Measurements from ENCODE around the gene DPP6.

DPP6 gene

DNA sequence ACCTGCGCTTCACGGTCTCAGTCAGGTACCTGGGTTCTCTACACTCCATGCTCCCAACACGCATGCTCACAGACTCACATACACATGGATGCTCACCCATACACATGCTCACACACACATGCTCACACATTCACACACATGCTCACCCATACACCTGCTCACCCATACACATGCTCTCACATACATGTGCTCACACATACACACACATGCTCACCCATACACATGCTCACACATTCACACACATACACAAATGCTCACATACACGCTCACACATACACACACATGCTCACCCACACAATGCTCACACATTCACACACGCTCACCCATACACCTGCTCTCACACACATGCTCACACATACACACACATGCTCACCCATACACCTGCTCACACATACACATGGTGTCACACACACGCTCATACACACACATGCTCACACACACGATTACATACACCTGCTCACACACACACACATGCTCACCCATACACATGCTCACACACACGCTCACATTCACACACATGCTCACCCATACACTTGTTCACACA, 830.8 kb downstream of the DPP6 start:
- H3K4me3 ChIP-seq (ENCODE audit: low read length): no peak overlapping the region
- no peak for DNase-seq (ENCODE audit: low read depth, low spot score)

DNA sequence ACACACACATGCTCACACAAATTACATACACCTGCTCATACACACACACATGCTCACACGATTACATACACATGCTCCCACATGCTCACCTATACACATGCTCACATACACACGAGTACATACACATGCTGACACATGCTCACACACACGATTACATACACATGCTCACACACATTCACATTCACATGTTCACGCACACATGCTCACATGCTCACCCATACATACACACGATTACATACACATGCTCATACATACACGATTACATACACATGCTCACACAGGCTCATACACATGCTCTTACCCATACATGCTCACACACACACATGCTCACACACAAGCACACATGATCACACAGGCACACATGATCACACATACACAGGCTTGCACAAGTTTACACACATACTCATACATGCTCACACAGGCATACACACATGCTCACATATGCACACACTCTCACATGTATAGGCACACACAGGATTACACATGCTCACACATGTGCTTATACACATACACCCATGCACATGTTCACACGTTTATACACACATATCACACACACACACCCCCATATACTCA, 832.2 kb downstream of the DPP6 start:
- H3K4me3 ChIP-seq (ENCODE audit: low read length): no peak overlapping the region
- no peak for DNase-seq (ENCODE audit: low read depth, low spot score)

DNA sequence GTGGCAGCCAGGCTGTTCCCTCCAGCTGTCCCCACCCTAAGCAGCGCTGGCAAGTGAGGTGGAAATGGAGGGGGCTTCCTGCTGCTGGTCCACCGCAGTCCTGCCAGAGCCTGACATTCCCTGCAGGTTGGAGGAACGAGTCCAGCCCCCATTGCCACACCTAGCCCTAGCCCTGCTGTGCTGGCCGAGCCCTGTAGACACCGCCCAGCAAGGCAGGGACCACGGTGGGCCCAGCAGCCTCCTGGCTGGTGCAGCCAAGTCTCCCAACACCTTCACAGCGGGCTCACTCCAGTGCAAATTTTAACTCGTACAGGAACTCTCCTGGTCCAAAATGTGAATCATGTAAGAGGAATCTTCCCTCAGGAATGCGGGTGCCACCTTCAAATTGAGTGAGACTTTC, 834.4 kb downstream of the DPP6 start:
- no peak for DNase-seq (ENCODE audit: low read depth, low spot score)
- no peak overlapping the region for H3K4me3 ChIP-seq (ENCODE audit: low read length)

DNA sequence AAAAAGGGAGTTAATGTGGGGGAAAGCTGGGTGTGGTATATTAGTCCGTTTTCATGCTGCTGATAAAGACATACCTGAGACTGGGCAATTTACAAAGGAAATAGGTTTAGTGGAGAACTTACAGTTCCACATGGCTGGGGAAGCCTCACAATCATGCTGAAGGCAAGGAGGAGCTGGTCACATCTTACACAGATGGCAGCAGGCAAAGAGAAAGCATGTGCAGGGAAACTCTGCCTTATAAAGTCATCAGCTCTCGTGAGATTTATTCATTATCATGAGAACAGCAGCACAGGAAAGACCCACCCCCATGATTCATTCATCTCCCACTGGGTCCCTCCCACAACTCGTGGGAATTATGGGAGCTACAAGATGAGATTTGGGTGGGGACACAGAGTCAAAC, 836.5 kb downstream of the DPP6 start:
- H3K4me3 ChIP-seq (ENCODE audit: low read length): no peak overlapping the region
- DNase-seq (ENCODE audit: low read depth, low spot score): no peak

DNA sequence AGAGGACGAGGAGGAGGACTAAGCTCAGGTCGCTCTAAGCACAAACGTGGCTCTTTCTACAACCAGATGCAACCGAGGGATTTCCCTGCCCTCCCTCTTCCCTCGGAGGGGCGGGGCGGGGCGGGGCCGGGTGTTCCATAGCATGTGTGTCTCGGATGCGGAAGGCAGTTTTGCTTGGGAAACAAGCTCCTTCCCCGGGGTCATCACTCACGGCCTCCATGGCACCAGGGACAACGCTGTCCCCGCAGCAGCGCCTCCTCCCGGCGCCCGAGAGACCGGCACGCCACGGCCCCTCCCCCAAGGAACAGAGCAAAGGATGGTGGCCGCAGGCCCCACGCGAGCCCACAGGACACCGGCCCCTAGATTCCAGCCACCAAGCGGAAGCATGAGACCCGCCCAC, 840.3 kb downstream of the DPP6 start:
- DNase-seq (ENCODE audit: low read depth, low spot score): no peak
- no peak overlapping the region for H3K4me3 ChIP-seq (ENCODE audit: low read length)

DNA sequence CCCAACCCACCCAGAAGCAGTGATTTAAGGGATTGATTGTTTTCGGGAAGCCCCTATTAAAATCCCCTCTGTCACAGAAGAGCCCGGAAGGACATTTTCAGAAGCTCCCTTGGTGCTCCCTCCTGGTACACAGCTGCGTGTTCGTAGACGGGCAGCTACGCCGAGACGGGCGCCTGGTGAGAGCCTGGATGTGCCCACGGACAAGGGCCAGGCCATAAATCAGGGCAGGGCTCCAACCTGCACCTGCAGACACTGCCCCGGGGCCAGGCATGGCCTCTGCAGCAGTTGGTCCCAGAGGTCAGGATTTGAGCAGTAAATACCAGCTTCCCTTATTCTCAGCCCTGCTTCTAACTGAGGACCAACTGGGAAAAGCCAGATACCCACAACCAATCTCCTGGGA, 843.9 kb downstream of the DPP6 start:
- H3K4me3 ChIP-seq (ENCODE audit: low read length): no peak overlapping the region
- no peak for DNase-seq (ENCODE audit: low read depth, low spot score)

DNA sequence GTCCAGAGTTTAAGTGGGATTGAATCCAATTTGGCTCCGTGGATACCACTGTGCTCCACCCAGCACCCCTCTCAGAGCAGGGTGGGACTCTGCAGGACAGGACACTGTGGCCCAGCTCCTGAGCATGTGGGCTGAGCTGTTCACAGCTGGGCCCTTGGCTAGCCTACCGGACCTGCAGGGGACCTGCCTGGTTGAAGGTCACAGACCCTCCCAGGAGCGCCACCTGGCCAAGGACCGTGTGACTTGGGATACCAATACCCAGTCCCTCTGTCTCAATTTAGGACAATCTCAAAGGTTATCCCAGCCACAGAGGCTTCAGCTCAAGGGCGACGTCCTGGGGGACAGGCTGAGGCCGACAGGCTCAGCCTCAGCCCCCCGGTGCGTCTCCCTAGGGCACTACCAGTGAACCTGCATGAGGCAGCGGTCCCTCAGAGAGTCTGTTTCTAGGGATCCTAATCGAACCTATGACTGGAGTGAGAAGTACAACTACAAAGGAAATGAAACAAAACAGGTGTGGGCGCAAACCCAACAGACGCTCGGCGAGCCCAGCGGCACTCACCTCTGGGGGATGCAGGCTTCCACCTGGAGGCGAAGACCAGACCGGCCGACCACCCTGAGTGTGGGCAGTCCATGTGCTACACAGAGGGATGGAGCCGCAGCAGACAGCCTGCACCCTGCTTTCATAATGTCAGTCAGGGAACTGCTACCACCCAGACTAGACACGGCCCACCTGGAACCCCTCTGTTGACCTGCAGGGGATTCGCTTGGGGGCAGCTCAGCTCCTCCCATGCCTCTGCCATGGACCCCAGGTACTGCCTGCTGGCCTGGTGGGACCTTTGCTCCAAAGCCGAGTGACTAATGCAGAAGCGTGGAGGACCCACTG, 847.0 kb downstream of the DPP6 start:
- DNase-seq (ENCODE audit: low read depth, low spot score): no peak

DNA sequence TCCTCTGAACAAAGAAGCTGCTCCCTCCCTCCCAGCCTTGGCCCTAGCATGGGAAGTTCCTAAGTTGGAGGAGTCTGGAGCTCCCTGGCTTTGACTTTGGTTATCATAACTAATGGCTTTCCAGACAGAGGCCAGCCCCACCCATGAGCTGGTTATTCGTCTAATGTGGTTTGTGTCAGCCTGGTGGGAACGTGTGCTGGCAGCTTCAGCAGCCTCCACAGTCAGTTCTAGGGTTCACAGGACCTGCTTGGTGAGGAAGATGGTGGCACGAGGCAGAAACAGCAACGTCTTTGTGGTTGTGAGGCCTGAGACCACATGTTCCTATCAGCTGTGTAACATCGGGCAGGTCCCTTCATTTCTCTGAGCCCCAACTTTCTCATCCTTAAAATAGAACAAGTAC, 847.7 kb downstream of the DPP6 start:
- DNase-seq (ENCODE audit: low read depth, low spot score): peak; percentile 85
- no peak overlapping the region; the same call in 1 of the 2 replicates for H3K4me3 ChIP-seq (ENCODE audit: low read length)

More for the DNA sequence above, 847.0 kb downstream of the DPP6 start:
- no peak overlapping the region for H3K4me3 ChIP-seq (ENCODE audit: low read length)

DNA sequence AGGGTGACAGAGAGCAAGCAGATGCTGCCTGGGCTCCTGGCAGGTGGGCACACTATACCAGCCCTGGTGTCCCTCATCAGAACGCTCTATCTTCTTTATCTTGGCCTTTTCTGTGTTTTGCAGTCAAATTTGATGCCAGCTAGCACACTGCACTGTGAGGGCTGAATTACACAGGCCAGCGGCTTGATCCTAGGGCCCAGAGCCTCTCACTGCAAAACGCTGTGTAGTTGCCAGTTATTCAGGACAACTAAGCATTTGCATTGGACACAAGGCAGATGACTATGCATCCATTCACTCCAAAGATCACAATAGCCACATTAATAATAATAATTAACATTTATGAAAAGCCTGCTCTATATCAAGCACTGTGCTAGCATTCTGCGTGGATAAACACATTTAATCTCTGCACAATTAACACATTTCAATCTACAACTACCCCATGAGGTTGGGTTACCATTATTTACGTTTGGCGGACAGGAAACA, 850.4 kb downstream of the DPP6 start:
- no peak for DNase-seq (ENCODE audit: low read depth, low spot score)

DNA sequence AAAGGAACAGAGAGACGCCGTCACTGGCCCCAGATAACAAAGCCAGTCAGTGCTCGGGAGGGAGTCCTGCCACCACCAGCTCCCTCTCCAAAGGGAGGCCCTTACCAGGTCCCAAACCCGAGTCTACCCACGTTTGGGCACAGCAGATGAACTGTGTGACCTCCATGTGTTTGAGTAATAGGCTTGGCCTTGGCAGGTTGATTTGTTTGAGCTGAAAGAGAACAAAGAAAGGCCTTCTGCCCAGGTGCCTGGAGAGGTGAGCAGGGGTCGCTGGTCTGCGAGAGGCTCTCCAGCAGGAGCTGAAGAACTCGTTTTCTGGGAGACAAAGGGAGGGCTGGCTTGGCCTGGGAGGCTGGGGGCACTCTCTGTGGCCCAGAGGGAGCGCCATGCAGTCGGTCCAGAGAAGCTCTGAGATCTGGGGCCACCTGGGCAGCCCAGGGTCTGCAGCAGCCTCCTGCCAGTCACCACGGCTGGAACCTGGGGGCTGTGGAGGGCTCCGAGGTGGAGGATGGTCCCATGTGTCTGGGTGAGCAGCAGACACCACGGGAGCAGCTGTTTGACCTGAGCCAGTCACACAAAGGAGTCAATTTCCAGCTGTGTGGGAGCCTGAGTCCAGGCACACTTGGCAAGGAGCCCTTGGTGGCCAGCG, 851.0 kb downstream of the DPP6 start:
- no peak overlapping the region for H3K4me3 ChIP-seq (ENCODE audit: low read length)
- DNase-seq (ENCODE audit: low read depth, low spot score): no peak

More for the DNA sequence above, 850.4 kb downstream of the DPP6 start:
- no peak overlapping the region for H3K4me3 ChIP-seq (ENCODE audit: low read length)

DNA sequence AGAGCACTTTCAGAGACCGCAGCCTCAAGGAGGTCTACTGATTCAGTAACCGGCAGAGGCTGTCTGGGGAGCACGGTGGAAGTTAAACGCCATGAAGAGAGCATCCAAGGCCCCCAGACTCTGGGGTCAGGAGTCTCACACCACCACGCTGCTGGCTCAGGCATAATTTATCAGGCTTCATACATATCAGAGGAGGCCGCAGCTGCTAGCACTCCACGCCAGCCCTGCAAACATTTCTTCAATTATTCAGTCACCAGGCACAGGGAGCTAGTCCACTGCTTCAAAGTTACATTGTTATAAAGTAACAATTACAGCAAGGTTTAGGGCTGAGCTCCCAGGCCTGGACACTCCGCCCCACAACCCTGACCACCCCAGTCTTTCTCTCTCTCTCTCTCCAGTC, 852.9 kb downstream of the DPP6 start:
- no peak overlapping the region for H3K4me3 ChIP-seq (ENCODE audit: low read length)
- DNase-seq (ENCODE audit: low read depth, low spot score): no peak

DNA sequence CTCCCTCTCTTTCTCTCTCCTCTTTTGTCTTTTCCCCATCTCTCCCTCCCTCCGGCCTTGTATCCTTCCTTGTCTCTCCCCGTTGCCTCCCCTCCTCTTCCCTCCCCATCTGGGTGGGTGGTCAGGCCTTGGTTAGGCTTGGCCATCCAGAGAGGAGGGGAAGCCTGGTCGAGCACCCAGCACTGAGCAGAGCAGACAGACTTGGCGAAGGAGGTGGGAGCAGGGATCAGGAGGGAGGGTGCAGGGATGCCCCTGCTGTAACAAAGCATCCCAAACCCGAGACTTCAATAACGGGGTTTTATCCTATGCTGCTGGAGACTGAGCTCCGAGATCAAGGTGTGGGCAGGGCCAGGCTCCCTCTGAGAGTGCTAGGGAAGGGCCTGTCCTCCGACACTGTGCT, 853.4 kb downstream of the DPP6 start:
- DNase-seq (ENCODE audit: low read depth, low spot score): no peak
- no peak overlapping the region for H3K4me3 ChIP-seq (ENCODE audit: low read length)

DNA sequence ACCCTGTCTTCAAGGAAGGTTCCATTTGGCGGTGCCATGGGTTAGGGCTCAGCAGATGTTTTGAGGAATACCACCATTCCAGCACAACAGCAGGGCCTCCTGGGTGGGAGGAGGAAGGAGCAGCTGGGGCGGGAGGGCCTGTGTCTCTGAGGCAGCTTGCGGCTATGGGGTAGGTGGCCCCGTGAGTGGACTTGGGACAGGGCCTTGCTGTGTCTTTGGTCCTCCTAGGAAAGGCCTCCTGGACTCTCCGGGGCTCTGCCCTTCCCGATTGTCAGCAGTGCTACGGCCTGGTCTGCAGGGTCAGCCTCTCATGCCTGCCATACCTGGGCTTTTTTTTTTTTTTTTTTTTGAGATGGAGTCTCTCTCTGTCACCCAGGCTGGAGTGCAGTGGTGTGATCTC, 854.0 kb downstream of the DPP6 start:
- no peak for DNase-seq (ENCODE audit: low read depth, low spot score)
- H3K4me3 ChIP-seq (ENCODE audit: low read length): no peak overlapping the region

DNA sequence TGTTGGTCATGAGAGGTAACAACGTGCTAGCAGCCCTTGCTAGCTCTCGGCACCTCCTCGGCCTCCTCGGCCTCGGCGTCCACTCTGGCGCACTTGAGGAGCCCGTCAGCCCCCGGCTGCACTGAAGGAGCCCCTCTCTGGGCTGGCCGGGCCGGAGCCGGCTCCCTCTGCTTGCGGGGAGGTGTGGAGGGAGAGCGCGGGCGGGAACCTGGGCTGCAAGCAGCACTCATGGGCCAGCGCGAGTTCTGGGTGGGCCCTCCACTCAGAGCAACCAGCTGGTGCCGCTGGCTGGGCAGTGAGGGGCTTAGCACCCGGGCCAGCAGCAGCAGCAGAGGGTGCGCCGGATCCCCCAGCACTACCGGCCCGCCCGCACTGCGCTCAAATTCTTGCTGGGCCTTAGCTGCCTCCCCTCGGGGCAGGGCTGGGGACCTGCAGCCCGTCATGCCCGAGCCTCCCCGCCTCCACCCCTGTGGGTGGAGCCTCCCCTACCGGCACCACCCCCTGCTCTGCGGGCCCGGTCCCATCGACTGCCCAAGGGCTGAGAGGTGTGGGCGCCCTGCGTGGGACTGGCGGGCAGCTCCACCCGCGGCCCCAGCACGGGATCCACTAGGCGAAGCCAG, 854.6 kb downstream of the DPP6 start:
- no peak for DNase-seq (ENCODE audit: low read depth, low spot score)
- no peak overlapping the region for H3K4me3 ChIP-seq (ENCODE audit: low read length)

DNA sequence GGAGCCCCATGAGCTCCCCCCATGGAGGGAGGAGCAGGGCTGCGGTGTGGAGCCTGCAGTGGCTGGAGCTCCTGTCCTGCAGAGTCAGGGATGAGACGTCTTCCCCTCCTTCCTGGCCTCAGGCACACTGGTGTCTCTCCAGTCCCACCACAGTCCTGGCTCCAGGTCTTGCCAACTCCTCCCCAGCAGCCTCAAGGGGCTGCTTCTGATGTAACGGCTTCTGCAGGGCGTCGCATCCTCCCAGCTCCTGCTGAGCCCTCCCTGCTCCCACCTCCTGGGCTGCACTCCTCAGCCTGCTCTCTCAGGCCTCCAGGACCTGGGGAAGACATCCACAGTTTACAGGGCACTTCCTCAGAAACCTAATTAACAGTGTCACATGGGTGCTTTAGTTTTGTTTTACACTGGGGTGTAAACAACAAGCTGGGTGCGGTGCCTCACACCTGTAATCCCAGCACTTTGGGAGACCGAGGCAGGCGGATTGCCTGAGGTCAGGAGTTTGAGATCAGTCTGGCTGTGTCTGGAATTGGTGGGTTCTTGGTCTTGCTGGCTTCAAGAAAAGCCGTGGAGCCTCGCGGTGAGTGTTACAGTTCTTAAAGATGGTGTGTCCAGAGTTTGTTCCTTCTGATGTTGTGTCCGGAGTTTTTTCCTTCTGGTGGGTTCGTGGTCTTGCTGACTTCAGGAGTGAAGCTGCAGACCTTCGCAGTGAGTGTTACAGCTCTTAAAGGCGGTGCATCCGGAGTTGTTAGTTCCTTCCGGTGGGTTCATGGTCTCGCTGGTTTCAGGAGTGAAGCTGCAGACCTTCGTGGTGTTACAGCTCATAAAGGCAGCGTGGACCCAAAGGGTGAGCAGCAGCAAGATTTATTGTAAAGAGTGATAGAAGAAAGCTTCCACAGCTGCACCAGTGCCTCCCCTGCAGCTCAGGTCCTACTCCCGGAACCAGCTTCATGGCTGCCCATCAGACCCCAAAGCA, 855.7 kb downstream of the DPP6 start:
- DNase-seq (ENCODE audit: low read depth, low spot score): peak; percentile 52
- H3K4me3 ChIP-seq (ENCODE audit: low read length): peak overlapping the region; percentile 34

DNA sequence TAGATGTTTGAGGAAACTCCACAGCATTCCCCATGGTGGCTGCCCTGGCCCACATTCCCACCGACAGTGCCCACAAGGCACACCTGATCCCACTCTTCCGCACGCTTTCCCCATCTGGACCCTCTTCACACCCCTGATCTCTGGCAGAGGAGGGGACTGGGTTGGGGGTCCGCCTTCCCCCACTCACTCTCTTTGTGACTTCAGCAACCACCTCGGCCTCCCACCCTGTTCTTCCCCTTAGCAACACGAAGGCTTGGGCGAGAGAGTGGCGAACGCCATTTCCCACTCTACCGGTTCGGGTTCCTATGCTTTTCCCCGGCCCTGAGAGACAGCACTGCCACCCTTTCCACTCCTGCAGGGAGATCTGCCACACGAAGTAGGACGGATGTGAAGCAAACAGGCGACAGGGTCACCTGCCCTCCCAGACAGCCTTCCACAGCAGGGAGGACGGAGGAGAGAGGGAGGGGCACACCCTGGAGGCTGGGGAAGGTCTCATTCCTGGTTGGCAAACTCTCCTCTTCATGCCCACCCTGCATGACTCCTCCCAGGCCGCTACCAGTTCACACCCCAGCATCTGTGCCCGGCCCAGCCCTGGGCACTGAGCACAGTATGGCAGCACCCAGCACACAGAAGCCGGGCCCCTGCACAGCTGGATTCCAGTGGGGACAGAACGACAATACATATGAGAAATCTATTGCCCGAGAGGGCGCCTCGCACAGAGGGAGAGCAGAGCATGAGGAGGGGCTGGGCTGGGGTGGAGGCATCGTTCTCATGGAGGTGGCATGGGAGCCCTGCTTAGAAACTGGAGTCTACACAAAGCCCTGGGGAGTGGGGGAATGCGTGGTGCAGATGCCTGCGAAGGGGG, 857.3 kb downstream of the DPP6 start:
- no peak overlapping the region for H3K4me3 ChIP-seq (ENCODE audit: low read length)
- DNase-seq (ENCODE audit: low read depth, low spot score): no peak

DNA sequence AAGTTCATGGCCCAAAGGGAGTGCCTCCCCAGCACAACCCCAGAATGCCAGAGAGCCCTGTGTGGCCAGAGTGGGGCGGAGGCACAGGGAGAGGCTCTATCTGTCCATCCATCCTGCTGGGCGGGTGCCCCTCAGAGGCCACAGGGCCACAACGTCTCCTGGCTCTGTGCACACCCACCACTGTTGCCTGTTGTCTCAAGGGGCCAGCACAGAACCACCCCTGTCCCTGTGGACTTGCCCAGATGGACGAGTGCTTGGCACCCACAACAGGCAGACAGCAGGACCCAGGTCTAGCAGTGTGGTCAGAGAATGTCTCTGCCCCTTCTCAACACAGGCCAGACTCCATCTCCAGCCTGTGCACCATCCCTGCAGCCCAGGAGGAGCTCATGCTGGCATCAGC, 857.9 kb downstream of the DPP6 start:
- DNase-seq (ENCODE audit: low read depth, low spot score): no peak
- no peak overlapping the region for H3K4me3 ChIP-seq (ENCODE audit: low read length)

DNA sequence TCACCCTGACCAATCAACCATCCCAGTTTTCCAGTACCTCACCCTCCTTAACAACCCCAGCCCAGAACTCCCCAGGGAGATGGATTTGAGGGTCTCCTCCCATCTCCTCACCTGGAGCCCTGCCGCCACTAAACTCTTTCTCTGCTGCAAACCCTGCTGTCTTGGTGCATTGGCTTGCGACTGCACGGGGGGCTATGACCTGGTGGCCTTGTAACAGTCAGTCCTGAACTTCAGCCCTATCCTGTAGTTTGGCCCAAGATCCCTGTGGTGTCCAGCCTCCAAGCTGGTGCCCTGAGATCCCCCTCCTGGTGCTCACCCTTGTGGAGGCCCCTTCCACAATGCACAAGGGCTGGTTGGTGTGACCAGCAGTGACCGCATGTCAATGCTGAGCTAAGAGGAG, 858.8 kb downstream of the DPP6 start:
- no peak overlapping the region for H3K4me3 ChIP-seq (ENCODE audit: low read length)
- DNase-seq (ENCODE audit: low read depth, low spot score): no peak

Measured in Jurkat, Clone E6-1 (cell line).